Fibroblast of skin of back (primary cell): ENCODE measurements around the gene METTL8.
"Not testable (repeated sequence)": the region's sequence is repeated elsewhere in the genome, so short reads cannot be mapped to it uniquely, and the experiment has no call there.

Experiments used
- DNase-seq: peaks from one replicate; pipeline ENCODE4 v3.0.0-alpha.2; 2013

Gene METTL8

DNA sequence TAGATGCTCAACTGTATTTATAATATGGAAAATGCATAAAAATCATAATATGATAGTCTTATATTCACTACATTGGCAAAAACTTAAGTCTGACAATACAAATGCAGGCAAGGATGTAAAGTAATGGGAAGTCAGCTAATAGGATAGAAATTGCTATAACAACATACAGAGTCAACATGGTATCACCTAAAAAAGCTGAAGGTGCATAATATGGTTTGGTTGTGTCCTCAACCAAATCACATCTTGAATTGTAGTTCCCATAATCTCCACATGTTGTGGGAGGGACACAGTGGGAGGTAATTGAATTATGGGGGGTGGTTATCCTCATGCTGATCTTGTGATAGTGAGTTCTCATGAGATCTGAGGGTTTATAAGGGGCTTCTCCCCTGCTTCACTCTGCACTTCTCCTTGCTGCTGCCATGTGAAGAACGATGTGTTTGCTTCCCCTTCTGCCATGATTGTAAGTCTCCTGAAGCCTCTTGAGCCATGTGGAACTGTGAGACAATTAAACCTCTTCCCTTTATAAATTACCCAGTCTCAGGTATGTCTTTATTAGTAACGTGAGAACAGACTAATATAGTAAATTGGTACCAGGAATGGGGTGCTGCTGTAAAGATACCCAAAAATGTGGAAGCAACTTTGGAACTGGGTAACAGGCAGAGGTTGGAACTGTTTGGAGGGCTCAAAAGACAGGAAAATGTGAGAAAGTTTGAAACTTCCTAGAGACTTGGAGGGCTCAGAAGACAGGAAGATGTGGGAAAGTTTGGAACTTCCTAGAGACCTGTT is 10.9 kb downstream of the METTL8 start:
- DNase-seq: not testable (repeated sequence)

DNA sequence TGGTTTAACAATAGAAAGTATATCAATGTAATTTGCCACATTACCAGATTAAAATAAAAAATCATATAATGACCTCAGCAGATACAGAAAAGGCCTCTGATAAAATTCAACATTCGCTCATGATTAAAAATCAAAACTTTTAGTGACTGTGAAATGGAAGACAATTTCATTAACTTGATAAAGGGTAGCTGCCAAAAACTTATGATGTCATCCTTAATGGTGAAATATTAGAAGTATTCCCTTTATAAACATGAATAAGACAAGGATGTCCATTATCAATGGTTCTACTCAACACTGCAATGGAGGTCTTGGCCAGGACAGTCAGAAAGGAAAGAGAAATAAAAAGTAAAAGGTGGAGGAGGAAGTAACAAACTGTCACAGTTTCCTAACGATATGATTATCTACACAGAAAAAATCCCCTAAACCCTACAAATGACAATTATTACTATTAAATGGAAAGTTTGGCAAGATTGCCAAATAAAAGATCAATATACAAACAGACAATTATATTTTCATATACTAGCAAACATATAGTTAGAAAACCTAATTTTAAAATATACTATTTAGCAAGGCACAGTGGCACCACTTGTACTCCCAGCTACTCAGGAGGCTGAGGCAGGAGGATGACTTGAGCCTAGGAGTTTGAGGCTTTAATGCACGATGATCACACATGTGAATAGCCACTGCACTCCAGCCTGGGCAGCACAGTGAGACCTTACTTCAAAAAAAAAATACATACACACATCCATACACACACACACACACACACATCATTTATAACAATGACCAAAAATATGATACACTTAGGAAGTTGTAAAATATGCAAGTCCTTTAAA is 12.8 kb downstream of the METTL8 start:
- no peak for DNase-seq

DNA sequence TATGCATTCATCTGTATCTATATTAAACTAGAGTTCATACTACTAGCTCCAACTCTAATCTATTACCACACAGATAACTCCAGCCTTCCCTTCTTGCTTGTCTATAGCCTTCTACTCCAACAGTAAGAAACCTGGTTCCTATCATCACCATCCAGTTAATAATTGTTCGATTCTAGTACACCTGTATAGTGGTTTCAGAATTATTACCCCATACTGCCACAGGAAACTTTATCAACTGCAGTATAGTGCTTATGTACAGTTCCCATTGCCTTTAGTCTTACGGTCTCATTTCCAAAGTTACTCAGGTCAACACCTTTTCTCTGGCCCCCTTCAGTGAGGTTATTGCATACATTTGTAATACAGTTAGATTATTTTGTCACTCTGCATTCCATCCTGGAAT is 14.5 kb downstream of the METTL8 start:
- no peak for DNase-seq

DNA sequence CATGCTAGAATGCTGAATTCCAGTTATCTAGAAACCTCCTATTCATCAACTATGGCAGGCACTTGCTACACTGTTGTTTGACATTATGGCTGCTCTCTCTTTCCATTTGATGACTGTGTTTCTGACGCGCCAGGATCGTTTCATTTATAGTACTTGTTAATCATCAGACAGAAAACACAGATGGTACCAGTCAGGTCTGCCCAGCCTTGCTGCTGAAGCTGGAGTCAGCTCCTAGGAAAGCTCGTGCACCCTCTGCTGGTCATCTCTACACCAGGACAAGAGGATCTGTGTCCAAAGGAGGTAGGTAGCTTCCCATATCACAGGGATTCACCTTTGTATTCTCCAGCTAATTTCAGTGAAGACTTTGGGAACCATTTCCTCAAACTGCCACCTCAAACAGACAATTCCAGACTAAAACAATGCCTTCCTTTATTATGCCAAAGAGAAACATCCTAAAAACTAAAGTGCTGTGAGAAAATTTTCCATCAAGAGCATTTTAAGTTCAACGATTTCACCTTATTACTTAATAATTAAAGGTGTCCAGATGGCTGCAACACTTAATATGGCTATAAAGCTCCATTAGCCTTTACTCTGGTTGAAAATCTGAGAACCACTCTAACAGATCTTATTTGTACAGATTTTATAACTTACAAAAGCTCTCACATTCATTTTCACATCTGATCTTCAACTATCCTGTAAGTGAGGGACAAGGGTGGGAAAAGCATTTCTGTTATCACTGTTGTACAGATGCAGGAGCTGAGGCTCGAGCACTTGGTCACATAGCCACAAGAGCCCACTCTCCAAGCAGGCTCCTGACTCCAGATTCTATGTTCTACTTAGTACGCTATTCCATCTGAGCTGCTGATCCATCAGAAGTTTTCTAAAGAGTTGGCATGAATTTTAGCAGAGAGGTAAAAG is 17.5 kb downstream of the METTL8 start:
- DNase-seq: peak; percentile 91

DNA sequence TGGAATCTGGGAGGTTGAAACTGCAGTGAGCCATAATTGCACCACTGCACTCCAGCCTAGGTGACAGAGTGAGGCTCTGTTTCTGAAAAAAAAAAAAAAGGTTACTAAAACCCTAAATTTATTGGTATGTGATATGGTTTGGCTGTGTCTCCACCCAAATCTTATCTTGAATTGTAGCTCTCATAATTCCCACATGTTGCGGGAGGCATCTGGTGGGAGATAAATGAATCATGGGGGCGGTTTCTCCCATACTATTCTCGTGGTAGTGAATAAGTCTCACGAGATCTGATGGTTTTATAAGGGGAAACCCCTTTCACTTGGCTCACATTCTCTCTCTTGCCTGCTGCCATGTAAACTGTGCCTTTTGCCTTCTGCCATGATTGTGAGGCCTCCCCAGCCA is 19.1 kb downstream of the METTL8 start:
- DNase-seq: not testable (repeated sequence)

DNA sequence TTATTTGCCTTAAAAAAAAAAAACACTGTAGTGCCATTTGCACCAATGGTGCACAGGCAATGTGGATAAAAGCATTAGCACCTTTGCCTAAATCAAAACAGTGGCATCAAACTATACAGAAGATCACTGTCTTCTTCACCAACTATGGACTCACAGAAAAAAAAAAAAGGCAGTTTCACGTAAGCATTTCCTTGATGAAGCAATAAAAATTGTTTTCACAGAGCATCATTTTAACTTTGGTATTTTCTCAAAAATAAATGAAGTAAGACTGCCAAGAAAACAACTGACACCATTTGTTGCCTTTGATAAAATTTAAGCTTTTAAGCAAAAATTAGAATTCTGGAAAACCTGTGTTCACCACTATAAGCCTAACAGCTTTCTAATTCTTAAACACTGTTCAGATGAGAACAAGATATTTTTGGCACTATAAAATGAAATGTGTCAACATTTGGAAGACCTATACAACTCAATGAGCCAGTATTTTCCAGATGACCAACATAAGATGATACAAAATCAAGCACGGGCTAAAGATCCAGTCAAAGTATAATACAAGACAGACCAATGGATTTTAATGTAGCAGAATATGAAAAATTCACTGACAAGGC is 21.1 kb downstream of the METTL8 start:
- no peak for DNase-seq

DNA sequence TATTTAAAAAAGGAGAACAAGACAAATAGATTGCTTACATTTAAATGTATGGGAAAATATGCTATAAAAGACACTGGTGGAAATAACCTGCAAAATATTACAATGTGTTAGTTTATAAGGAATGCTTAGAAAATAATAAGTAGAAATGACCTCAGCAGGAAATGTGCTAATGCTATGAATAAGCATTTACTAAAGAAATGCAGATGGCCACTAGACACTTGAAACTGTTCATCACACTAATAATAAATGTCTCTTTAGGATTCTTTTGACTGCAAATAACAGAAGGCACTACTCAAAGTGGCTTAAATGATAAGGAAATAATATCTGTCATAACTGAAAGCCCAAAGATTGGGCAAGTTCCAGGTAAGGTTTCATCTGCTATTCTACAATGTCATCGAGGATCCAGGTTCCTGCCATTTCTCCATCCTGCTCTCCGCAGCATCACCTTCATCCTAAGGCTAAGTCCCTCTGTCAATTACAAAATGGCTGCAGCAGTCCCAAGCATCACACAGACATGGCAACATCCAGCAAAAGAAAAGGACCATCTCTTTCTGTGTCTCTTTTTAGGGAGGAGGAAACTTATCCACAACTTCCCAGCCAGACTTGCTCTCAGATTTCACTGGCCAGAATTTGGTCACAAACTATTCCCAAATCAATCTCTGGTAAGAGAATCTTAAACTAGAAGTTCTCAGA is 21.9 kb downstream of the METTL8 start:
- DNase-seq: peak; percentile 61

DNA sequence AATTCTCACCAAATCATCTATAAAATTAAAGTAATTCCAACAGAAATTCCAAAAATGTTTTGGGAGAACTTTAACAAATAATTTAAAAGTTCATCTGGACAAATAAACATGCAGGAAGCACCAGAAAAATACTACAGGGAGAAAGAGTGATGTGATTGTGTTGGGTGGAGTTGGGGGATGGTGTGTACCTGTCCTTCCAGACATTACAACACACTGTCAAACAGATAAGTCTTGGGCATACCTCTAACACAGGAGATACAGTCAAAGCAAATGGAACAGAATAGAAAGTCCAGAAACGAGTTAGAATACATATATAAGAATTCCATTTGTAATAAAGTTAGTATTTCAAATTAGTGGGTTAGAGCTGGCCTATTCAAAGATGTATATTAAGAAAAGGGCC is 22.6 kb downstream of the METTL8 start:
- DNase-seq: no peak

DNA sequence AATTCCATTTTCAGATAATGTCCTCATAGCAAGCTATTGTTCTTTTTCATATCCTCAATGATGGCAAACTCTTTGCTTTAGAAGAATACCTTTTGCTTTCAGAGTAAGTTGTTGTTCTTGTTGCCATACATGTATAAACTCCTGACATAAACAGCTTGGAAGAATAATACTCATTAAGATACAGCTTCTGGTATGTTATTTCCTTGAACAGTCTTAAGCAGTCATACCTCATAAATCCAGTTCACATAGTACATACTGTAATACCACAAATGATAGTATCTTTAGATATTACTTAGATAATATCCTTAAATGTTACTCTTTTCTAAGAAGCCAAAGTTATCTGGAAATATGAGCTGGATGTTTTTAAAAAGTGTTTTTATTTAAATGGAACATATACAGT is 23.2 kb downstream of the METTL8 start:
- DNase-seq: no peak

DNA sequence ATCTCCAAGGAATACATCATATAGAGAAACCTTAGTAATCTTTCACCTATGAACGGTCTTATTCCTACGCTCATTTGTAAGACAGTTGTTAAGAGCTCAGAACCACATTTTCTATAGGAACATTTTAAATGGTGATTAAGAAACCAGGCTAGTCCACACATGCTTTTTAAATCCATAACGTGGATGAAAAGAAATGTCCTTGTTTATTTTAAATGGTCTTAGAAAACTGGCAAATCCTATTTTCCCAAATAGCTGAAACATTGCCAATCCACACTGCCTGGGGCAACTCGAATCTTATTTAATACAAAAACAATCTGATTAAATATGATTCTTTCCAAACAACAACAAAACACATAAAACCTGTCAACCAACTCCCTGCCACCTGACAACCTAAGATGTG is 23.7 kb downstream of the METTL8 start:
- peak; percentile 40 for DNase-seq

DNA sequence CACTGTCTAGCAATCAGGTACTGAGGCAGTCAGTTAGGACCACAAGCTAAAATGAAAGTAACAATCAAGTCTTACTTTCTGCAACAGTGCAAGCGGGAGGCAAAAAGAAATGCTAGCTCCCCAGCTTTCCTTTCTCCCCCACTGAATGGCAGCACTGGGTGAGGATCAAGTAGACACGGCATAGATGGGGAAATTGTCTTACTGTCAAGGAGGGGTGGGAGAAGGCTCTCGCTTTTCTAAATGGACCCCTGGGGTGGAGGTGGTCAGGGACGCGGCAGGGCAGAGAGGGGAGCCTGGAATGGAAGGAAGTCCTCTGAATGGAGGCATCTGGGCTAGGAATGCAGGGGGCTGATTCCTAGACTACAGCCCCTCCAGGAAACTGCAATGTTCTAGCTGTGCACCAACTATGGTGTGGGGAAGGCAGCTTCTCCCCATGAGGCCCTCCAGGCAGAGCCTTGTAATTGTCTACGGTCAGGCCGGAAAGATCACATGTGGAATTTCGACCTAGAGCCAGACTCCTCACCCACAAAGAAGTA is 24.3 kb downstream of the METTL8 start:
- peak; percentile 6 for DNase-seq

DNA sequence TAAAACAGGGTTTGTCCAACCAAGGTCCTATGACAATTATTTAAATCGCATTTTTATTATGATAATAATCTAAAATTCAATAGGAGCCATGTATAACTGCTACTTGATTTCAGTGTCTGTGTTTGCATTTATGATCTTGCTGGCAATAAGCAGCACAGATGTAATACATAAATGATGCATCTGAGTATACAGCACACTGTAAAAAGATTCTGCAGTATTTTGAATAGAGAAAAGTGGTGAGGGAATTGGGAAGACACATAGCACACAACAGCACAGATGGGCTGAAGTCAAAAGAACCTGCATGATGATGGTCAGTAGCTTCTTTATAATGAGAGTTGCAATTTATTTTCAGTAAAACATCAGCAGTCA is 26.1 kb downstream of the METTL8 start:
- DNase-seq: no peak

DNA sequence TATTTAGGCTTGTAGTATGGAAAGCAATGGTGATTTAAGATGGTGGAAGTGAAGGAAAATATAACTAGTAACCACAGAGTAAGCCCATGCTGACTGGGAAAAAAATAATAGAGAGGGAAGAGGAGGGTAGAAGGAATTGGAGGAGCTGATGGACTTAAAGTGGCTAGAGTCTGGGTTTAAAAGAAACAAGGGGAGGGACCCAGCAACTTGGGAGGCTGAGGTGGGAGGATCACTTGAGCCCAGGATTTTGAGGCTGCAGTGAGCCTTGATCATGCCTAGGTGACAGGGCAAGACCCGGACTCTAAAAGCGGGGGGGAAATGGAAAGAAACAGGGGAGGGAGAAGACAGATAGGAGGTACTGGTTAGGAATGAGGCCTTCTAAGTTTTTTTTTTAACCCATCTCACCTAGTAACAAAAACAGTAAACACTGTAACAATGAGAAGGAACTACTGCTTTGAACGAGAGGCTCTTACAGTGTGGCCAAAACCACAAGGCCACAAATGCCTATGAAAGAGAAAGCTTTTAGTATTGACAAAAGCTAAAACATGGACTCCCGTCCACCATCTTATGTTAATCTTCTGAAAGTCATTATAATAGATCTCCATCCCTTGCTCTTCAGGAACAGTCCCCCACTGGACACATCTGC is 26.6 kb downstream of the METTL8 start:
- no peak for DNase-seq

DNA sequence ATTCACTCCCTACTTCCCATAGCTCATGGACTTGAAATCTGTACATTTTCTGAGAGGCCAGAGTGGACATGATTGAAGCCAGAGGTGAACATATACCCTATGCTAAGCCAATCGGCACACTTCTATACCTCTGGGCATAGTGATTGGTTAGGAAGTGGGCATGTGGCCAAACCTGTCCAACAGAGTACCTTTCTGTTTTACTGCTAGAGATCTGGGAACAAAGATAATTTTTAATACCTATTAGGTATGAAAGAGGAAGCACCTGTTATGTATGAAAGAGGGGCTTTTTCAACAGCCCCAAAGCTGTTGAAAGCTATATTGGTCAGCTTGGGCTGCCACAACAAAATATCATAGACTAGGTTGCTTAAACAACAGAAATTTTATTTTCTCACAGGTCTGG is 27.7 kb downstream of the METTL8 start:
- DNase-seq: no peak

DNA sequence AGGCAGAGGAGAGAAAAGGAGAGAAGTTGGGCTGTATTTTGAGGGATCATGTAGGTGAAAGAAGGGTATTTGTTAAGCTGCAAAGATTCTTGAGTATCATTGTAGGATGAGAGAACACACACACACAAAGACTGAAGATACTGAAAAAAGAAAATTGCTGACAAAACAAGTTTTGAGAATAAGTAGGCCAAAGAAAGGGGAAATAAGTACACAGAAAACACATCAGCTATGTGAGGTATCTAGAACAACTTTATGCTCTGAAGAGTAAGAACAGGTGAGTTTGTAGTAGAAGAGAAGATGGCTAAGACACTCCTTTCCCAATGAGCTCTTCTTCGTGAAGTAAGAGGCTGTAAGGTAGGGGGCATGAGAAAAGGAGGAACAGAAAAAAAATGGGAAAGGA is 28.2 kb downstream of the METTL8 start:
- DNase-seq: no peak

DNA sequence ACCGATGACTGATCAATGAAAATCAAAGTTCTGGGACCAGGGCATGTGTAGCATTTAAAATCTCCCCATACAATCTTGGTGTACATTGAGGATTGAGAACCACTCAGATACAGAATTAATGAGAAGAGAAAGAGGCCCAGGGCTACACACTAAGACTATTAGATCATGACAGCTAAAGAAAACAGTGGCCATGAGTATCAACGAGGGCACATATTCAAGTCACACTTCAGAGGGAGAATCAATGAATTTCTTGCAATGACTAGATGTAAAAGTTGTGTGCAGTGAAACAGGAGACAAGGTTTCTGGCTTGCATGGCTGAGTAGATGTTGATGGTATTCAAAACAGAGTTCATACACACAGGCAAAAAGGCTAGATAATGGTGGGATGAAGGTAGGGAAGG is 29.1 kb downstream of the METTL8 start:
- no peak for DNase-seq

DNA sequence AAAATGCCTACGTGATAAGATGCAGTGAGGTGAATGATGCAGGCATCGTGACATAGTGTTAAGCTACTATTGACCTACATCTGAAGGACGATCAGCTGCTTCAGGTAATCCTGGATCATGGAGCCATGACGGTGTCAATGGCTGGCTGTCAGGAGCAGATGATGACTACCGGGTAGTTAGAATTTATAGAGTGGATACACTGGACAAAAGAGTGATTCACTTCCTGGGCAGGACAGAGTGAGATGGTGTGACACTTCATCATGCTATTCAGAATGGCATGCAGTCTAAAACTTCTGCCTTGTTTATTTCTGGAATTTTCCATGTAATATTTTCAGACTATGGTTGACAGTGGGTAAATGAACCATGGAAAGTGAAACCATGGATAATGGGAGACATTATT is 29.5 kb downstream of the METTL8 start:
- DNase-seq: peak; percentile 93

DNA sequence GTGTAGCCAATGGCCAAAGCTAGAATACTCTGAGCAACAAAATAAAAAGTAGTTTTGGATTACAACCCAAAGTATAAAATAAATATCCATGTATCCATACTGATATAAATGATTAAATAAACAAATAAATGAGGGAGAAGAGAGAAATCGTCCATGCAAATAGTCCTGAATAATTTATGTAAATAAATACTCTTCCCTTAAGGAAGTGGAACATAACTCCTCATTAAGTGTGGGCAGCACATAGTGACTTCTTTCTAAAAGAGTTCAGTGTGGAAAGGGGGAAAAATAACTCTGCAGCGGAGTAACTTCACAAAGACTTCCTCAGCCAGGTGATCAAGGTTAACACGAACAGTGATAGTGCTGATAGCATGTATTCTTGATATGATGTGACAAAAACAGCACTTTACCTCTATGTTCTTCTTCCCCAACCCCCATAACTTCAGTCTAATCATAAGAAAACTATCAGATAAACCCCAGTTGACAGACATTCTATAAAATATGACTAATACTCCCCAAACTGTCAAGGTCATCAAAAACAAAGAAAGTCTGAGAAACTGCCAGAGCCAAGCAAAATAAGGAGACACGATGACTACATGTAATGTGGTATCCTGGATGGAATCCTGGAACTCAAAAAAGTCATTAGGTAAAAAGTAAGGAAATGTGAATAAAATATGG is 30.7 kb downstream of the METTL8 start:
- peak; percentile 84 for DNase-seq

DNA sequence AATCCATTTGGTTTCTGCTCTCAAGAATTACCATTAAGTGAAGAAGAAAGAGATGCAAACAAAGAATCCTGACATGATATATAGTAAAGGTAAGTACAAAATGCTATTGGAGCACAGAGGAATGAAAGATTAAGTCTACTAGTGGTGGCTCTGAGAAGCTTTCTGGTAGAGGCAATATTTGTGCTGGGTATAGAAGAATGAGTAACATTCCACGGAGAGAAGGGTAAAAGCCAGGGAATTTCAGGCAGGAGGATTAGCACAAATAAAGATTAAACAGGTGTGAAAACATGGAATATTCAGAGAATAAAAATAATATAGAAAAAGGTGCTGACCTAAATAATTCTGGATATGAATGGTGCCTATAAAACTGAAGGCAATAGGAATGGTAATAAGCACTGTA is 31.8 kb downstream of the METTL8 start:
- DNase-seq: no peak

DNA sequence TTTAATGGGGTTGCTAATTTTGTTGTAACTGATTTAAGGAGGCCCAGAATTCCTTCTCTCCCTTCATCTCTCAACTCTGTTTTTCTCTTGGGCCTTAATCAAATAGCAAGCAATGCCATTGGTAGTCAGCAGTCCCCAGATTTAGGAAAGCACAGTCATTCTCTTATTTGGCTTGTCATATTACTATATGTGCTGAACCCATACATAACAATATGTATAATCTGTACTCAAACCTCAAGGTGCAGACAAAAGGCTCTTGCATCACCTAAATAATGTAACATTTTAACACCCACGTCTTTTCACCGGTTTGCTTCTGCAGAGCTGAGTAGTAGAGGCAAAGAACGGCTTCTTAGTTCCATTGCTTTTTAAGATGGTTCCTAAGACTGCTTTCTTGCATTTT is 33.4 kb downstream of the METTL8 start:
- DNase-seq: no peak

DNA sequence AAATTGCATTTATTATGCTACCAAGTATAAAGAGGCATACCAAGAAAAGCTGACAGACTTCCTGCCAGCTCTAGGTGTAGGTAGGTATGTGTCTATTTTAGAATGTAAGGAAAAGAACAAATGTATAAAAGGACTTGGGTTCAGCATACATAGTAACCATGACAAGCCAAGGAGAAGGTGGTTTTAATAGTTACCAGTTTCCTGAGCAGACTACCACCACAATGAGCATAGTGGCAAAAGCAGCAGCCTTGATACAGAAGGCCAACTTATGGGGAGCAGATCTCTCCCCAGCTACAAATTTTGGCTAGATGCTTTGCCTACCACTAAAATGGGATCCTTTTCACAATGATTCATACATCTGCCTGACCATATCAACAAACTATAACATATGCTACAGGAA is 34.5 kb downstream of the METTL8 start:
- no peak for DNase-seq
